Vagina (tissue), 2 donors: ENCODE measurements around the gene DCTN4. TPM values are rescaled to one million over a fixed set of nuclear protein-coding genes. Genes with fewer than 3 reads are reported as not detected.

ENCODE experiments used
- DNase-seq, 2 donors: peaks; one replicate each; pipeline ENCODE4 v3.0.0-alpha.2; 2017; ENCODE audit errors: extremely low spot score in 2 of 2
- H3K27ac ChIP-seq: fragments of 200-600 bp; sonication (generic); one replicate; pipeline ENCODE4 v1.5.1; 2019
- H3K27me3 ChIP-seq: fragments of 200-600 bp; sonication (generic); one replicate; pipeline ENCODE4 v1.5.1; 2019
- H3K36me3 ChIP-seq, 2 donors: fragments of 200-600 bp; sonication (generic); one replicate each; pipeline ENCODE4 v1.5.1; 2017 to 2019
- H3K4me1 ChIP-seq: fragments of 200-600 bp; sonication (generic); one replicate; pipeline ENCODE4 v1.5.1; 2019
- H3K4me3 ChIP-seq, 2 donors: fragments of 200-600 bp; sonication (generic); 1 replicate in 1 of 2; 2 replicates in 1 of 2; pipeline ENCODE4 v1.5.1; 2016 to 2019
- H3K9me3 ChIP-seq: fragments of 200-600 bp; sonication (generic); one replicate; pipeline ENCODE4 v1.5.1; 2019
- CTCF ChIP-seq, 3 experiments: fragments of 450-650 bp in 2 of 3; fragments of 200-600 bp in 1 of 3; sonication (generic) in 1 of 3; IDR thresholded peaks; one replicate each; pipeline ENCODE4 v1.5.1; 2017 to 2019; ENCODE audit warnings: antibody characterized with exemption in 3 of 3, mild to moderate bottlenecking in 2 of 3, moderate library complexity in 2 of 3
- POLR2A ChIP-seq, 2 donors: fragments of 450-650 bp; IDR thresholded peaks; one replicate each; pipeline ENCODE4 v1.6.1; 2017; ENCODE audit warnings: antibody characterized with exemption in 2 of 2, mild to moderate bottlenecking in 2 of 2, moderate library complexity in 2 of 2
- POLR2AphosphoS5 ChIP-seq, 2 donors: sonication (generic); formaldehyde crosslinking; IDR thresholded peaks; one replicate each; pipeline ENCODE4 v1.9.0; 2017; ENCODE audit warnings: antibody characterized with exemption in 2 of 2, mild to moderate bottlenecking in 2 of 2, low read depth in 1 of 2; ENCODE audit not compliant: insufficient read depth in 1 of 2
- intact Hi-C: fragments of 100-400 bp; cut with DNase I; formaldehyde crosslinking; loops from one replicate; pipeline ENCODE4 v1.15.1; 2023
- total RNA-seq: library from RNA; depleted of rRNA; stranded (reverse); fragments of >200 nt; gene quantifications from one replicate; pipeline ENCODE4 v1.2.3, GENCODE V29; 2016

The DCTN4 gene
- total RNA-seq, 1 donor from 2014 or later = 51.3 TPM

DNA sequence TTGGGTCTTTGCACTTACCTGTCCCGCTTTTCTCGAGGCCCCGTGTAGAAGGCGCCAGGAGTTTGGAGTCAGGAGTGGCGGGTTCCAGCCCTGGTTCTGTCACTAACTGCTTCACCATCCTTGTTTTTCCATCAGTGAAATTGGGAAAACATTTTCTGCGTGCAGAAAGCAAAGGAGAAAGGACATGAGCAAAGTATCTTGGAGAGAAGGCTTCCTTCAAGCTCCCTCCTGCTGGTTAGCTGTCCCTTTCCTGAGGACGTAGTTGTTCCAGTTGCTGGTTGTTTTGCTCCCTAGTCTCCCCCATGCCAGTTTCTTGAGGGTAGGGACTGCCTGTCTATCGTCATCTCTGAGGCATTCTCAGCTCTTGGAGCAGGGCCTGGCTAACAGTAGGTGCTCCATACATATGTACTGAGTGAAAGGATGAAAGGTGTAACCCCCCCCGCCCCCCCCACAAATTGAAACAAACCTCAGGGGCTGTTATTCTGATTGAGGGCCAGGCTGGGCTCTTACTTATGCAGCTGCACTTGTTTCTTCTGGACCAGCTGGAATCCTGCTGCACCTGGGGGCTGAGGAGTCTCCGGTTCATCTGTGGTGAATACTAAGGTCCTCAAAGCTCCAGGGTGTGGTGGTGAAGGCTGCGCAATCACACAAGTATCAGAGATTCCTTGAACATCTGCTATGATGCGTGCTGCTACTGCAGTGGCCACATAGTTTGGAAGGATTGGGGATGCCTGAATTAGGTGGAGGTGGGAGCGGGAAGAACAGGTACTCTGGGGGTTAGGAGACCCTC lies 20.8 kb upstream of the DCTN4 start:
- peak overlapping the region; percentile 86 for H3K27ac ChIP-seq
- peaks cover 65% of the 10 kb centered on the region for H3K4me1 ChIP-seq
- H3K36me3 ChIP-seq = no peaks in the 10 kb centered on the region
- H3K9me3 ChIP-seq = no peaks in the 10 kb centered on the region
- intact Hi-C loops = loop anchor here (10.0 kb wide), 1 partner anchor 1375 kb away; no protein-coding TSS in a partner anchor
- H3K4me3 ChIP-seq = peak overlapping the region; percentile 66 to 71
- no peak for DNase-seq
- no peaks in the 10 kb centered on the region for H3K27me3 ChIP-seq
- TF ChIP-seq POLR2A (IDR thresholded peaks at IDR 0.05) (no peak), POLR2AphosphoS5 (IDR thresholded peaks at IDR 0.05; ENCODE audit: insufficient read depth in 1 of 2, low read depth in 1 of 2) (no peak), CTCF (IDR thresholded peaks at IDR 0.05) (peak in 1 of 3 experiments; percentile 0)

GRCh38 chr5:150778517-150779396 lies 19.9 kb upstream of the DCTN4 start, which contains the start of gene SMIM3:
SMIM3 (plus strand) TSS chr5:150778757; CDS start chr5:150795441, 16,684 bp downstream.
- no peaks in the 10 kb centered on the region for H3K36me3 ChIP-seq
- TF ChIP-seq POLR2A (IDR thresholded peaks at IDR 0.05) = peak in 1 of 2 donors; percentile 56
- TF ChIP-seq POLR2AphosphoS5 (IDR thresholded peaks at IDR 0.05; ENCODE audit: insufficient read depth in 1 of 2, low read depth in 1 of 2) = peak in 1 of 2 donors; percentile 92
- TF ChIP-seq CTCF (IDR thresholded peaks at IDR 0.05) = peak in 1 of 3 experiments; percentile 17
- H3K4me1 ChIP-seq = peaks cover 57% of the 10 kb centered on the region
- H3K27me3 ChIP-seq = no peaks in the 10 kb centered on the region
- H3K27ac ChIP-seq = peak within 1 kb of the TSS; percentile 86
- peak in 1 of 2 donors; percentile 94 for DNase-seq
- peak within 1 kb of the TSS; percentile 66 to 71 for H3K4me3 ChIP-seq
- intact Hi-C loops = no loop called here
- H3K9me3 ChIP-seq = no peaks in the 10 kb centered on the region

GRCh38 chr5:150778088-150778516 lies 19.3 kb upstream of the DCTN4 start:
- Histone ChIP-seq H3K4me1 (peaks cover 50% of the 10 kb centered on the region), H3K27me3 (no peaks in the 10 kb centered on the region), H3K36me3 (no peaks in the 10 kb centered on the region), H3K27ac (peak overlapping the region; percentile 86), H3K4me3 (peak overlapping the region; percentile 66 to 71), H3K9me3 (no peaks in the 10 kb centered on the region)
- no peak for DNase-seq
- intact Hi-C loops = no loop called here
- TF ChIP-seq CTCF (IDR thresholded peaks at IDR 0.05) (no peak), POLR2A (IDR thresholded peaks at IDR 0.05) (no peak), POLR2AphosphoS5 (IDR thresholded peaks at IDR 0.05; ENCODE audit: insufficient read depth in 1 of 2, low read depth in 1 of 2) (no peak)

DNA sequence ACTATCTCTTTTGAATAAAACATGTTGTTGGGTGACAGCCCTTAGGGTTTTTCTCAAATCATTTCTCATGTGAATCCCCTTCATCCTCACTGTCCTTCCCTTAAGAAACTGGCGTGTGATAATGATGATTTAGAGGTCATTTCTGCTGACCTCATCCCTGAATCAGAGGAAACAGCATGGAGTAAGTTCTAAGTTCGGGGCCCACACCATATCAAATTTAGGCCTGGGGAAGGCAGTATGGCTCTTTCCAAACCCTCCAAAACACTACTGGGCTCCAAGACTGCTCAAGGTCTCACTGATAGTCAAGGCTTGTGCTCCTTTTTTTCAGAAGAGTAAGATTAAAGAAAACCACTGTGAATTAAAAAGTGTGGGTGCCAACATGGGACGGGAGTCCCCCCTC lies 18.9 kb upstream of the DCTN4 start:
- H3K36me3 ChIP-seq = no peaks in the 10 kb centered on the region
- H3K4me1 ChIP-seq = peaks cover 46% of the 10 kb centered on the region
- H3K27ac ChIP-seq = peak overlapping the region; percentile 86
- intact Hi-C loops = no loop called here
- no peaks in the 10 kb centered on the region for H3K9me3 ChIP-seq
- H3K27me3 ChIP-seq = no peaks in the 10 kb centered on the region
- no peak for DNase-seq
- peak overlapping the region; percentile 66 to 71 for H3K4me3 ChIP-seq
- TF ChIP-seq POLR2AphosphoS5 (IDR thresholded peaks at IDR 0.05; ENCODE audit: insufficient read depth in 1 of 2, low read depth in 1 of 2) = no peak
- no peak for TF ChIP-seq POLR2A (IDR thresholded peaks at IDR 0.05)
- TF ChIP-seq CTCF (IDR thresholded peaks at IDR 0.05) = no peak
